ENCODE measurements around the gene AKAP12.

- TF ChIP-seq, protein P1, sequence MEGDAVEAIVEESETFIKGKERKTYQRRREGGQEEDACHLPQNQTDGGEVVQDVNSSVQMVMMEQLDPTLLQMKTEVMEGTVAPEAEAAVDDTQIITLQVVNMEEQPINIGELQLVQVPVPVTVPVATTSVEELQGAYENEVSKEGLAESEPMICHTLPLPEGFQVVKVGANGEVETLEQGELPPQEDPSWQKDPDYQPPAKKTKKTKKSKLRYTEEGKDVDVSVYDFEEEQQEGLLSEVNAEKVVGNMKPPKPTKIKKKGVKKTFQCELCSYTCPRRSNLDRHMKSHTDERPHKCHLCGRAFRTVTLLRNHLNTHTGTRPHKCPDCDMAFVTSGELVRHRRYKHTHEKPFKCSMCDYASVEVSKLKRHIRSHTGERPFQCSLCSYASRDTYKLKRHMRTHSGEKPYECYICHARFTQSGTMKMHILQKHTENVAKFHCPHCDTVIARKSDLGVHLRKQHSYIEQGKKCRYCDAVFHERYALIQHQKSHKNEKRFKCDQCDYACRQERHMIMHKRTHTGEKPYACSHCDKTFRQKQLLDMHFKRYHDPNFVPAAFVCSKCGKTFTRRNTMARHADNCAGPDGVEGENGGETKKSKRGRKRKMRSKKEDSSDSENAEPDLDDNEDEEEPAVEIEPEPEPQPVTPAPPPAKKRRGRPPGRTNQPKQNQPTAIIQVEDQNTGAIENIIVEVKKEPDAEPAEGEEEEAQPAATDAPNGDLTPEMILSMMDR (IDR thresholded peaks at IDR 0.05; ENCODE audit: low read depth, low read length, poor library complexity, severe bottlenecking): no peak
- TF ChIP-seq EZH2phosphoT487 (IDR thresholded peaks at IDR 0.05; ENCODE audit: borderline replicate concordance, low read length): no peak
Measured at GRCh38 chr6:151294561-151295101, 54.9 kb downstream of the AKAP12 start.

Data from DOHH2 (cell line).